Cardiac muscle cell (in vitro differentiated cells and primary cell): ENCODE measurements around the gene MRPL33. TPM values are rescaled to one million over a fixed set of nuclear protein-coding genes. Genes with fewer than 3 reads are reported as not detected.
A peak's percentile ranks its signal among the peaks of the same experiment; 100 is the strongest.

ENCODE experiments used
- DNase-seq, 2 donors: peaks; one replicate each; pipeline versions ENCODE4 v3.0.0 to v3.0.0-alpha.2; 2010 to 2017; ENCODE audit warnings: low read depth in 1 of 2, low spot score in 1 of 2
- H3K27ac ChIP-seq: fragments of 200-600 bp; sonication (generic); 2 replicates; pipeline ENCODE4 v1.5.1; 2016
- H3K27me3 ChIP-seq: fragments of 200-600 bp; sonication (generic); 2 replicates; pipeline ENCODE4 v1.6.0; 2016; ENCODE audit warnings: control low read depth
- H3K36me3 ChIP-seq: fragments of 200-600 bp; sonication (generic); 2 replicates; pipeline ENCODE4 v1.5.1; 2016; ENCODE audit warnings: control low read depth
- H3K4me1 ChIP-seq: fragments of 200-600 bp; sonication (generic); 2 replicates; pipeline ENCODE4 v1.8.1; 2017; ENCODE audit warnings: low read depth, mild to moderate bottlenecking, mixed run types
- H3K4me3 ChIP-seq: fragments of 200-600 bp; sonication (generic); 2 replicates; pipeline ENCODE4 v1.5.1; 2016; ENCODE audit warnings: mild to moderate bottlenecking
- H3K9me3 ChIP-seq: fragments of 200-600 bp; sonication (generic); 2 replicates; pipeline ENCODE4 v1.5.1; 2017; ENCODE audit warnings: low read depth, mild to moderate bottlenecking, control low read depth
- CTCF ChIP-seq: IDR thresholded peaks from 2 replicates; pipeline ENCODE4 v1.5.1; 2012; ENCODE audit warnings: low read depth, mild to moderate bottlenecking, low read length
- polyA plus RNA-seq: library from polyadenylated mRNA; unstranded; fragments of >200 nt; fragmentation: Nextera tagmentation; extraction: Ambion mirVana; gene quantifications from 2 replicates; pipeline ENCODE4 v1.2.1, GENCODE V29; 2016
- total RNA-seq: library from RNA; depleted of rRNA; stranded (reverse); fragments of >200 nt; gene quantifications from 2 replicates; pipeline ENCODE4 v1.2.3, GENCODE V29; 2016

MRPL33 gene
- total and polyA plus RNA-seq, 2 experiments from 2014 or later, result 46.6 to 271 TPM

GRCh38 chr2:27797841-27798240 lies 26.3 kb downstream of the MRPL33 start:
- Histone ChIP-seq H3K4me1 (no peaks in the 10 kb centered on the region), H3K4me3 (no peak overlapping the region), H3K27ac (no peak overlapping the region), H3K27me3 (no peaks in the 10 kb centered on the region), H3K36me3 (no peaks in the 10 kb centered on the region), H3K9me3 (no peaks in the 10 kb centered on the region)
- TF ChIP-seq CTCF, result no peak
- no peak for DNase-seq

GRCh38 chr2:27798486-27798885 lies 27.0 kb downstream of the MRPL33 start:
- Histone ChIP-seq H3K4me3 (no peak overlapping the region), H3K9me3 (no peaks in the 10 kb centered on the region), H3K4me1 (no peaks in the 10 kb centered on the region), H3K27me3 (no peaks in the 10 kb centered on the region), H3K36me3 (no peaks in the 10 kb centered on the region), H3K27ac (no peak overlapping the region)
- no peak for DNase-seq
- no peak for TF ChIP-seq CTCF

- peak; percentile 44 to 100 for DNase-seq
- no peaks in the 10 kb centered on the region for H3K4me1 ChIP-seq
- no peak for TF ChIP-seq CTCF
- peak overlapping the region; percentile 51 for H3K27ac ChIP-seq
- H3K9me3 ChIP-seq, result no peaks in the 10 kb centered on the region
- H3K36me3 ChIP-seq, result no peaks in the 10 kb centered on the region
- H3K27me3 ChIP-seq, result no peaks in the 10 kb centered on the region
- H3K4me3 ChIP-seq, result no peak overlapping the region
Measured at GRCh38 chr2:27798948-27799645, 27.6 kb downstream of the MRPL33 start.

- no peak for DNase-seq
- TF ChIP-seq CTCF, result no peak
- no peaks in the 10 kb centered on the region for H3K4me1 ChIP-seq
- peak overlapping the region; percentile 51 for H3K27ac ChIP-seq
- H3K9me3 ChIP-seq, result no peaks in the 10 kb centered on the region
- H3K36me3 ChIP-seq, result no peaks in the 10 kb centered on the region
- no peak overlapping the region for H3K4me3 ChIP-seq
- H3K27me3 ChIP-seq, result no peaks in the 10 kb centered on the region
Measured at GRCh38 chr2:27799646-27800010, 28.1 kb downstream of the MRPL33 start.

- H3K9me3 ChIP-seq, result no peaks in the 10 kb centered on the region
- H3K27ac ChIP-seq, result no peak overlapping the region
- H3K4me3 ChIP-seq, result no peak overlapping the region
- no peaks in the 10 kb centered on the region for H3K36me3 ChIP-seq
- no peaks in the 10 kb centered on the region for H3K27me3 ChIP-seq
- H3K4me1 ChIP-seq, result no peaks in the 10 kb centered on the region
- TF ChIP-seq CTCF, result no peak
- no peak for DNase-seq
Measured at GRCh38 chr2:27800856-27801255, 29.3 kb downstream of the MRPL33 start.

GRCh38 chr2:27802547-27802946 lies 31.0 kb downstream of the MRPL33 start:
- no peak for TF ChIP-seq CTCF
- no peaks in the 10 kb centered on the region for H3K36me3 ChIP-seq
- no peak for DNase-seq
- no peak overlapping the region for H3K4me3 ChIP-seq
- no peaks in the 10 kb centered on the region for H3K4me1 ChIP-seq
- no peaks in the 10 kb centered on the region for H3K27me3 ChIP-seq
- no peaks in the 10 kb centered on the region for H3K9me3 ChIP-seq
- H3K27ac ChIP-seq, result no peak overlapping the region
